Tibial artery (tissue), 4 donors: Measurements from ENCODE around the gene GRM8.
"Not testable (repeated sequence)": the region's sequence is repeated elsewhere in the genome, so short reads cannot be mapped to it uniquely, and the experiment has no call there.

Experiments
- DNase-seq, 2 donors: peaks; one replicate each; pipeline ENCODE4 v3.0.0-alpha.2; 2019
- H3K27ac ChIP-seq, 2 donors: fragments of 200-600 bp; sonication (generic) in 1 of 2; 1 replicate in 1 of 2; 2 replicates in 1 of 2; pipeline ENCODE4 v1.5.1; 2018 to 2019; ENCODE audit warnings: mild to moderate bottlenecking in 1 of 2
- H3K27me3 ChIP-seq, 2 donors: fragments of 200-600 bp; sonication (generic) in 1 of 2; one replicate each; pipeline versions ENCODE4 v1.5.1 to v1.6.0; 2016 to 2019
- H3K36me3 ChIP-seq, 3 donors: fragments of 200-600 bp; sonication (generic) in 2 of 3; one replicate each; pipeline ENCODE4 v1.5.1; 2016 to 2019; ENCODE audit warnings: mild to moderate bottlenecking in 2 of 3
- H3K4me1 ChIP-seq, 4 donors: fragments of 200-600 bp; sonication (generic) in 2 of 4; 1 replicate in 3 of 4; 2 replicates in 1 of 4; pipeline ENCODE4 v1.5.1; 2016 to 2019
- H3K4me3 ChIP-seq, 2 donors: fragments of 200-600 bp; sonication (generic) in 1 of 2; 1 replicate in 1 of 2; 2 replicates in 1 of 2; pipeline ENCODE4 v1.5.1; 2018 to 2019; ENCODE audit warnings: mild to moderate bottlenecking in 2 of 2
- H3K9me3 ChIP-seq, 3 donors: fragments of 200-600 bp; sonication (generic) in 1 of 3; one replicate each; pipeline ENCODE4 v1.5.1; 2016 to 2019
- CTCF ChIP-seq, 2 experiments: fragments of 200-600 bp in 1 of 2; fragments of 450-650 bp in 1 of 2; IDR thresholded peaks; one replicate each; pipeline ENCODE4 v1.5.1; 2017 to 2019; ENCODE audit warnings: antibody characterized with exemption in 2 of 2, mild to moderate bottlenecking in 1 of 2, moderate library complexity in 1 of 2
- intact Hi-C: fragments of 100-400 bp; cut with DNase I; formaldehyde crosslinking; loops from one replicate; pipeline ENCODE4 v1.15.0; 2023; ENCODE audit warnings: low total_unique reads

GRM8 gene

DNA sequence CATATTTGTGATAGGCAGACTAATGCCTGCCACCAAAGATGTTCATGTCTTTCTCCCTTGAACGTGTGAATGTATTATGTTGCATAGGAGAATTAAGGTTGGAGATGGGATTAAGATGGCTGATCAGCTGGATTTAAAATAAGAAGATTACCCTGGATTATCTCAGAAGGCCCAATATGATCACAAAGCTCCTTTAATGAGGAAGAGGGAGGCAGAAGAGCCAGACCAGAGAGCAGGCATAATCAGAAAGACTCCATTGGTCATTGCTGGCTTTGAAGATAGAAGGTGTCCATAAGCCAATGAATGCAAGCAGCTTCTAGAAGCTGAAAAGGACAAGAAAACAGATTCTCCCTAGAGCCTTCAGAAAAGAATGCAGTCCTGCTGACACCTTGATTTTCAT, 410.3 kb downstream of the GRM8 start:
- TF ChIP-seq CTCF (IDR thresholded peaks at IDR 0.05): no peak
- H3K9me3 ChIP-seq: no peaks in the 10 kb centered on the region
- H3K4me1 ChIP-seq: no peaks in the 10 kb centered on the region
- H3K4me3 ChIP-seq: no peak overlapping the region
- DNase-seq: no peak
- H3K36me3 ChIP-seq: no peaks in the 10 kb centered on the region
- no peak overlapping the region for H3K27ac ChIP-seq
- intact Hi-C loops: no loop called here
- no peaks in the 10 kb centered on the region for H3K27me3 ChIP-seq

GRCh38 chr7:126840869-126841268, 411.9 kb downstream of the GRM8 start:
- Histone ChIP-seq H3K27ac (no peak overlapping the region), H3K27me3 (no peaks in the 10 kb centered on the region), H3K36me3 (no peaks in the 10 kb centered on the region), H3K4me3 (no peak overlapping the region), H3K4me1 (no peaks in the 10 kb centered on the region), H3K9me3 (no peaks in the 10 kb centered on the region)
- DNase-seq: no peak
- TF ChIP-seq CTCF (IDR thresholded peaks at IDR 0.05): no peak
- intact Hi-C loops: no loop called here

DNA sequence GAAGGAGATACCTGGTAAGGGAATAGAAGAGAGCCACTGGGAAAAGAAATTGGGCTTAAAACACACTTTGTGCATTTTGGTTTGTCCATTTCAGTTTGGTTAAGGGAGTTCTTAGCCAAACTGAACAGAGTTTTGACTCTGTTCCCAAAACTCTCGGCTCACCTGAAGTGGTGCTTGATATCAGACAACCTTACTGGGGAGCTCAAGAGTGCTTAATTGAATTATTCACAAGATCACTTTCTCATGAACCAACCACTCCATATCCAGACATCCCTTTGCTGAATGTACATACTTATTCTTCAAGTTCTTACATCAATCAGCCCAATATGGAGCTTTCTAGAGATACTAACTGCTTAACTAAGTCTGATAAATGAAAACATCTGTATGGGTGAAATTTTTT, 413.1 kb downstream of the GRM8 start:
- no peak for TF ChIP-seq CTCF (IDR thresholded peaks at IDR 0.05)
- Histone ChIP-seq H3K27ac (no peak overlapping the region), H3K36me3 (no peaks in the 10 kb centered on the region), H3K9me3 (no peaks in the 10 kb centered on the region), H3K4me3 (no peak overlapping the region), H3K27me3 (no peaks in the 10 kb centered on the region), H3K4me1 (no peaks in the 10 kb centered on the region)
- no peak for DNase-seq
- intact Hi-C loops: no loop called here

DNA sequence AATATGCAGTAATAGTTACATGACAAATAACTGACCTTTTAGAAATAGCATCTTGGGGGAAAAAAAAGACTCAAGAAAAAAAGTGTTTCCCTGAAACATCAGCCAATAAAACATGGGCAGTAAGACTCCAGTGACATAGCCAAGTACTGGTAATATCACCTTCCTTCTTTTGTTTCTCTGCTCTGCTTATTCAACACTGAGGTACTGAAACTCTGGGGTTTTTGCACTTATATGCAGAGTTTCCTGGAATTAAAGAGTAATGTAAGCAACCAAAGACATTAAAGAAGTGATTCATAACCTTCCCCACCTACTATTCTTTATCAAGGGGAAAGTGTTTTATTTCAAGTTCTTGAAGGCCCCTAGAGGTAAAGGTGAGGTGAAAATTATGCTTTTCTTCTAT, 414.5 kb downstream of the GRM8 start:
- Histone ChIP-seq H3K4me1 (no peaks in the 10 kb centered on the region), H3K27ac (no peak overlapping the region), H3K4me3 (no peak overlapping the region), H3K9me3 (no peaks in the 10 kb centered on the region), H3K27me3 (no peaks in the 10 kb centered on the region), H3K36me3 (no peaks in the 10 kb centered on the region)
- no peak for TF ChIP-seq CTCF (IDR thresholded peaks at IDR 0.05)
- intact Hi-C loops: no loop called here
- no peak for DNase-seq

DNA sequence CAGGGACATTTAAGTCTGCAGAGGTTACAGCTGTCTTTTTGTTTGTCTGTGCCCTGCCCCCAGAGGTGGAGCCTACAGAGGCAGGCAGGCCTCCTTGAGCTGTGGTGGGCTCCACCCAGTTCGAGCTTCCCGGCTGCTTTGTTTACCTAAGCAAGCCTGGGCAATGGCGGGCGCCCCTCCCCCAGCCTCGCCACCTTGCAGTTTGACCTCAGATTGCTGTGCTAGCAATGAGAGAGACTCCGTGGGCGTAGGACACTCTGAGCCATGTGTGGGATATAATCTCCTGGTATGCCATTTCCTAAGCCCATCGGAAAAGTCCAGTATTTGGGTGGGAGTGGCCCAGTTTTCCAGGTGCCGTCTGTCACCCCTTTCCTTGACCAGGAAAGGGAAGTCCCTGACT, 421.5 kb downstream of the GRM8 start:
- H3K27ac ChIP-seq, H3K4me1 ChIP-seq, H3K4me3 ChIP-seq, H3K36me3 ChIP-seq, DNase-seq, H3K9me3 ChIP-seq, H3K27me3 ChIP-seq, intact Hi-C loops: not testable (repeated sequence)

GRCh38 chr7:126820925-126821324, 431.8 kb downstream of the GRM8 start:
- no peaks in the 10 kb centered on the region for H3K27me3 ChIP-seq
- H3K9me3 ChIP-seq: no peaks in the 10 kb centered on the region
- no peak overlapping the region for H3K27ac ChIP-seq
- no peaks in the 10 kb centered on the region for H3K36me3 ChIP-seq
- DNase-seq: no peak
- no peak for TF ChIP-seq CTCF (IDR thresholded peaks at IDR 0.05)
- no peaks in the 10 kb centered on the region for H3K4me1 ChIP-seq
- no peak overlapping the region for H3K4me3 ChIP-seq
- intact Hi-C loops: no loop called here
